Stimulated activated CD8-positive, alpha-beta memory T cell treated with anti-CD3 and anti-CD28 coated beads, Interleukin-7, amount 100 ng/mL, for 4 hours (primary cell): ENCODE data around the gene GABRP.
"Not testable (repeated sequence)": the region's sequence is repeated elsewhere in the genome, so short reads cannot be mapped to it uniquely, and the experiment has no call there.

Experiments used
- DNase-seq, 2 donors: peaks; one replicate each; pipeline ENCODE4 v3.0.0-alpha.2; 2020; ENCODE audit warnings: low read depth in 2 of 2

GABRP gene

GRCh38 chr5:170755679-170756456 is 27.7 kb upstream of the GABRP start:
- DNase-seq, result no peak

GRCh38 chr5:170756691-170757090 is 26.8 kb upstream of the GABRP start:
- DNase-seq, result no peak

GRCh38 chr5:170757182-170757601 is 26.3 kb upstream of the GABRP start:
- no peak for DNase-seq

GRCh38 chr5:170757669-170758068 is 25.9 kb upstream of the GABRP start:
- no peak for DNase-seq

GRCh38 chr5:170758481-170758880 is 25.0 kb upstream of the GABRP start:
- DNase-seq, result no peak

GRCh38 chr5:170760113-170760512 is 23.4 kb upstream of the GABRP start:
- no peak for DNase-seq

- DNase-seq, result no peak
These were observed 22.3 kb upstream of the GABRP start for GRCh38 chr5:170761048-170761707.

GRCh38 chr5:170761708-170762066 is 21.8 kb upstream of the GABRP start:
- DNase-seq, result no peak

- not testable (repeated sequence) for DNase-seq
These were observed 21.2 kb upstream of the GABRP start for GRCh38 chr5:170762298-170762697.

GRCh38 chr5:170765868-170766267 is 17.7 kb upstream of the GABRP start:
- not testable (repeated sequence) for DNase-seq

GRCh38 chr5:170769246-170769645 is 14.3 kb upstream of the GABRP start:
- no peak for DNase-seq

GRCh38 chr5:170769898-170770416 is 13.6 kb upstream of the GABRP start:
- DNase-seq, result no peak

- DNase-seq, result no peak
These were observed 12.0 kb upstream of the GABRP start for GRCh38 chr5:170771496-170771895.

GRCh38 chr5:170773024-170773985 is 10.2 kb upstream of the GABRP start:
- no peak for DNase-seq

GRCh38 chr5:170774831-170775230 is 8.7 kb upstream of the GABRP start:
- no peak for DNase-seq

GRCh38 chr5:170781946-170782345 is 1.6 kb upstream of the GABRP start:
- no peak for DNase-seq

GRCh38 chr5:170782438-170782837 is 1.1 kb upstream of the GABRP start:
- DNase-seq, result no peak

- DNase-seq, result no peak
These were observed 1.9 kb downstream of the GABRP start for GRCh38 chr5:170785416-170785815.

GRCh38 chr5:170787216-170787615 is 3.7 kb downstream of the GABRP start:
- no peak for DNase-seq

- DNase-seq, result no peak
These were observed 5.2 kb downstream of the GABRP start for GRCh38 chr5:170788626-170789304.

GRCh38 chr5:170791325-170791954 is 7.9 kb downstream of the GABRP start:
- DNase-seq, result no peak
